A673 (cell line): ENCODE data around the gene CX3CL1. TPM values are rescaled to one million over a fixed set of nuclear protein-coding genes. Genes with fewer than 3 reads are reported as not detected.

ENCODE experiments used
- BruUV-seq: library from RNA; stranded (reverse); fragments of 400-500 nt; replicated peaks from 2 replicates; lab custom pipeline; 2021; lab: Mats Ljungman, UMichigan
- CTCF ChIA-PET: fragments of 300-600 bp; sonication (Branson Sonifier 250); formaldehyde crosslinking; loops from one replicate; lab custom pipeline; 2022; ENCODE audit warnings: antibody characterized with exemption; lab: Charles Lee
- POLR2A ChIA-PET: fragments of 300-600 bp; sonication (Branson Sonifier 250); formaldehyde crosslinking; loops from one replicate; lab custom pipeline; 2022; ENCODE audit warnings: antibody characterized with exemption; ENCODE audit not compliant: low non-redundant PET; lab: Charles Lee
- DNase-seq: peaks from one replicate; pipeline ENCODE4 v3.0.0-alpha.2; 2015; ENCODE audit warnings: low spot score
- H3K27ac ChIP-seq: fragments of 200-600 bp; sonication (generic); 2 replicates; pipeline ENCODE4 v1.5.1; 2016; ENCODE audit warnings: mixed run types, low read depth, mild to moderate bottlenecking, mixed read lengths, antibody characterized with exemption, low read length; ENCODE audit not compliant: poor library complexity, severe bottlenecking
- H3K27me3 ChIP-seq: fragments of 200-600 bp; sonication (generic); replicated peaks from 2 replicates; pipeline ENCODE4 v1.6.1; 2017; ENCODE audit warnings: mixed run types, low read depth, mild to moderate bottlenecking, mixed read lengths, antibody characterized with exemption, low read length; ENCODE audit not compliant: insufficient read depth, poor library complexity
- H3K36me3 ChIP-seq: fragments of 200-600 bp; sonication (generic); 2 replicates; pipeline ENCODE4 v1.6.1; 2016; ENCODE audit warnings: mixed run types, mild to moderate bottlenecking, mixed read lengths, antibody characterized with exemption, low read length; ENCODE audit not compliant: insufficient read depth, poor library complexity, severe bottlenecking
- H3K4me1 ChIP-seq: fragments of 200-600 bp; sonication (generic); 2 replicates; pipeline ENCODE4 v1.6.1; 2017; ENCODE audit warnings: mixed run types, mild to moderate bottlenecking, mixed read lengths, antibody characterized with exemption, low read length; ENCODE audit not compliant: insufficient read depth, poor library complexity, severe bottlenecking
- H3K4me3 ChIP-seq: fragments of 200-600 bp; sonication (generic); 2 replicates; pipeline ENCODE4 v1.5.1; 2016; ENCODE audit warnings: low read depth, mixed run types, mild to moderate bottlenecking, mixed read lengths, low read length; ENCODE audit not compliant: poor library complexity, severe bottlenecking
- H3K9me3 ChIP-seq: fragments of 200-600 bp; sonication (generic); 2 replicates; pipeline ENCODE4 v1.6.1; 2016; ENCODE audit warnings: mixed run types, low read depth, mild to moderate bottlenecking, mixed read lengths, antibody characterized with exemption, low read length; ENCODE audit not compliant: poor library complexity, severe bottlenecking
- CTCF ChIP-seq: fragments of 300-800, 200-600 bp; sonication (generic); conservative IDR thresholded peaks from 2 replicates; pipeline ENCODE4 v1.5.1; 2017; ENCODE audit warnings: low read depth, mild to moderate bottlenecking, antibody characterized with exemption, low read length, moderate library complexity, mixed read lengths
- EZH2 ChIP-seq: fragments of 200-600 bp; sonication (generic); IDR thresholded peaks from 2 replicates; pipeline ENCODE4 v1.6.1; 2017; ENCODE audit warnings: borderline replicate concordance, low read depth, mild to moderate bottlenecking, mixed read lengths, antibody characterized with exemption, low read length; ENCODE audit not compliant: poor library complexity, severe bottlenecking
- intact Hi-C: fragments of 100-400 bp; cut with micrococcal nuclease; formaldehyde crosslinking; loops from one replicate; pipeline ENCODE4 v1.10.0; 2022; ENCODE audit not compliant: unreplicated experiment
- total RNA-seq: library from RNA; stranded (reverse); gene quantifications from 2 replicates; pipeline ENCODE4 v1.2.3, GENCODE V29; 2021

The CX3CL1 gene
- total RNA-seq, 1 experiment from 2014 or later = not detected

- H3K9me3 ChIP-seq = no peaks in the 10 kb centered on the region
- H3K4me1 ChIP-seq = no peaks in the 10 kb centered on the region
- TF ChIP-seq CTCF (no peak), EZH2 (no peak)
- CTCF ChIA-PET = no interaction called here
- no TSS peak for BruUV-seq
- no peak overlapping the region for H3K27ac ChIP-seq
- POLR2A ChIA-PET = interaction anchor here (0.5 kb wide), 1 partner anchor 38 kb away, joined by 3 read pairs; no protein-coding TSS in a partner anchor
- no peaks in the 10 kb centered on the region for H3K27me3 ChIP-seq
- no peak for DNase-seq
- H3K36me3 ChIP-seq = no peaks in the 10 kb centered on the region
- intact Hi-C loops = no loop called here
- no peak overlapping the region for H3K4me3 ChIP-seq
Measured at GRCh38 chr16:57380671-57381462, 8.6 kb downstream of the CX3CL1 start.

GRCh38 chr16:57381791-57382534 is 9.7 kb downstream of the CX3CL1 start:
- intact Hi-C loops = no loop called here

More at GRCh38 chr16:57381791-57382534, 9.7 kb downstream of the CX3CL1 start:
- H3K36me3 ChIP-seq = no peaks in the 10 kb centered on the region
- peaks cover 4% of the 10 kb centered on the region for H3K4me1 ChIP-seq
- H3K27me3 ChIP-seq = no peaks in the 10 kb centered on the region
- ChIA-PET CTCF (interaction anchor here (0.6 kb wide), 1 partner anchor 315 kb away, joined by 3 read pairs; no protein-coding TSS in a partner anchor), POLR2A (interaction anchor here (0.5 kb wide), 1 partner anchor 39 kb away, joined by 3 read pairs; no protein-coding TSS in a partner anchor)
- no TSS peak for BruUV-seq
- no peak for TF ChIP-seq CTCF
- TF ChIP-seq EZH2 = no peak
- DNase-seq = no peak
- no peak overlapping the region for H3K27ac ChIP-seq
- no peaks in the 10 kb centered on the region for H3K9me3 ChIP-seq
- H3K4me3 ChIP-seq = no peak overlapping the region
